BJ (cell line): ENCODE measurements around the gene VSIG10L2. TPM values are rescaled to one million over a fixed set of nuclear protein-coding genes. Genes with fewer than 3 reads are reported as not detected.
A peak's percentile ranks its signal among the peaks of the same experiment; 100 is the strongest.

Experiments
- CTCF ChIA-PET: fragments of 350-600 bp; formaldehyde crosslinking; extraction: SDS; loops from one replicate; lab custom pipeline; 2021; ENCODE audit warnings: antibody characterized with exemption, inconsistent platforms; lab: Yijun Ruan, JAX
- POLR2A ChIA-PET: fragments of 300-600 bp; sonication (Branson Sonifier 250); formaldehyde crosslinking; extraction: SDS; loops from one replicate; lab custom pipeline; 2021; ENCODE audit warnings: antibody characterized with exemption; lab: Charles Lee
- DNase-seq: peaks from one replicate; pipeline ENCODE4 v3.0.0-alpha.2; 2011; ENCODE audit warnings: low read depth
- H3K27me3 ChIP-seq: 2 replicates; pipeline ENCODE4 v1.6.0; 2011; ENCODE audit warnings: low read length; ENCODE audit not compliant: control insufficient read depth, insufficient read depth
- H3K36me3 ChIP-seq: 2 replicates; pipeline ENCODE4 v1.5.1; 2011; ENCODE audit warnings: low read length; ENCODE audit not compliant: control insufficient read depth, insufficient read depth
- H3K4me3 ChIP-seq: 2 replicates; pipeline ENCODE4 v1.5.1; 2011; ENCODE audit warnings: low read depth, mild to moderate bottlenecking, control low read depth, low read length
- polyA plus RNA-seq: library from polyadenylated mRNA; depleted of rRNA; stranded (reverse); fragments of >200 nt; gene quantifications from 2 replicates; pipeline ENCODE4 v1.2.3, GENCODE V29; 2011
- TF ChIP-seq, protein P1 (sequence below): IDR thresholded peaks from 2 replicates; pipeline ENCODE4 v1.5.1; 2011; ENCODE audit warnings: low read depth, mild to moderate bottlenecking, control low read depth, inconsistent platforms, low read length, moderate library complexity; ENCODE audit not compliant: insufficient read depth

The VSIG10L2 gene
- polyA plus RNA-seq, 1 experiment = not detected

DNA sequence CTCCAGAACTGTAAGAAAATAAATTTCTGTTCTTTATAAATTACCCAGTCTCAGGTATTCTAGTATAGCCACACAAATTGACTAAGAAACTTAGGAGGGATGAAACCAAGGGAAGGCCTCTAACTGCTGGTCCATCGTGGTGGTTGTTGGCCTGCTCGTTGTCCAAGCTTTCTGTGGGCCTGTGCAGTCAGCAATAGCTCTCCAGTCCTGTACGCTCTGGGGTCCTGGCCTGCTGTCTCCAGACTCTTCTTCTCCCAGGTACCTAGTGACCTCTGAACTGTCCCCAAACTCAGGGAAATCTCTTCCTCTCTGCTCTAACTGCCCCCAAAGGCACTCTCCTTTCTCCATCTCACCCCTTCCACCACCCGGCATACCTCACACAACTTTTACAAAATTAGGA, 5.7 kb upstream of the VSIG10L2 start:
- no peak for DNase-seq
- no peak overlapping the region for H3K4me3 ChIP-seq
- no peaks in the 10 kb centered on the region for H3K36me3 ChIP-seq
- TF ChIP-seq, protein P1, sequence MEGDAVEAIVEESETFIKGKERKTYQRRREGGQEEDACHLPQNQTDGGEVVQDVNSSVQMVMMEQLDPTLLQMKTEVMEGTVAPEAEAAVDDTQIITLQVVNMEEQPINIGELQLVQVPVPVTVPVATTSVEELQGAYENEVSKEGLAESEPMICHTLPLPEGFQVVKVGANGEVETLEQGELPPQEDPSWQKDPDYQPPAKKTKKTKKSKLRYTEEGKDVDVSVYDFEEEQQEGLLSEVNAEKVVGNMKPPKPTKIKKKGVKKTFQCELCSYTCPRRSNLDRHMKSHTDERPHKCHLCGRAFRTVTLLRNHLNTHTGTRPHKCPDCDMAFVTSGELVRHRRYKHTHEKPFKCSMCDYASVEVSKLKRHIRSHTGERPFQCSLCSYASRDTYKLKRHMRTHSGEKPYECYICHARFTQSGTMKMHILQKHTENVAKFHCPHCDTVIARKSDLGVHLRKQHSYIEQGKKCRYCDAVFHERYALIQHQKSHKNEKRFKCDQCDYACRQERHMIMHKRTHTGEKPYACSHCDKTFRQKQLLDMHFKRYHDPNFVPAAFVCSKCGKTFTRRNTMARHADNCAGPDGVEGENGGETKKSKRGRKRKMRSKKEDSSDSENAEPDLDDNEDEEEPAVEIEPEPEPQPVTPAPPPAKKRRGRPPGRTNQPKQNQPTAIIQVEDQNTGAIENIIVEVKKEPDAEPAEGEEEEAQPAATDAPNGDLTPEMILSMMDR = no peak
- CTCF ChIA-PET = interaction anchor here (1.5 to 4.7 kb wide), 5 partner anchors 12 to 253 kb away, joined by 3 to 40 read pairs (median 6); no protein-coding TSS in a partner anchor
- H3K27me3 ChIP-seq = peaks cover 2% of the 10 kb centered on the region
- POLR2A ChIA-PET = no interaction called here

DNA sequence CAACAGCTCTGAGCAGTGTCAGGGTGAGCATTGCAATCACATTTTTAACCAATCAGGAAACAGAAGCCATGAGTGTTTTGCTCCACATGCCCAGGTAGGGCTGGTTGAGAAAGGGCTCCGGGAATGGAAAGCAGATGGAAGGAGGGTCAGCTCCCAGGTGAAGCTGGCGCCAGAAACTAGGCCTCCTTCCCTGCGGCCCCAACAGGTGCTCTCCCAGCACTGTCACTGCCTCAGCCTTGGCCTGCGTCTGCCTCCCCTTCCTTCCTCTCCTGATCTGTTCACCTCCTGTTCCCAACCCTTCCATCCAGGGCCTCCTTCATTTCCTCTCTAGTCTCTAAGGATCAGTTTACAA, 4.6 kb upstream of the VSIG10L2 start:
- POLR2A ChIA-PET = no interaction called here
- TF ChIP-seq, protein P1 = no peak
- Histone ChIP-seq H3K36me3 (no peaks in the 10 kb centered on the region), H3K27me3 (peaks cover 1% of the 10 kb centered on the region), H3K4me3 (no peak overlapping the region)
- DNase-seq = no peak
- CTCF ChIA-PET = interaction anchor here (1.1 to 4.7 kb wide), 11 partner anchors 9 to 252 kb away, joined by 3 to 40 read pairs (median 6); no protein-coding TSS in a partner anchor

DNA sequence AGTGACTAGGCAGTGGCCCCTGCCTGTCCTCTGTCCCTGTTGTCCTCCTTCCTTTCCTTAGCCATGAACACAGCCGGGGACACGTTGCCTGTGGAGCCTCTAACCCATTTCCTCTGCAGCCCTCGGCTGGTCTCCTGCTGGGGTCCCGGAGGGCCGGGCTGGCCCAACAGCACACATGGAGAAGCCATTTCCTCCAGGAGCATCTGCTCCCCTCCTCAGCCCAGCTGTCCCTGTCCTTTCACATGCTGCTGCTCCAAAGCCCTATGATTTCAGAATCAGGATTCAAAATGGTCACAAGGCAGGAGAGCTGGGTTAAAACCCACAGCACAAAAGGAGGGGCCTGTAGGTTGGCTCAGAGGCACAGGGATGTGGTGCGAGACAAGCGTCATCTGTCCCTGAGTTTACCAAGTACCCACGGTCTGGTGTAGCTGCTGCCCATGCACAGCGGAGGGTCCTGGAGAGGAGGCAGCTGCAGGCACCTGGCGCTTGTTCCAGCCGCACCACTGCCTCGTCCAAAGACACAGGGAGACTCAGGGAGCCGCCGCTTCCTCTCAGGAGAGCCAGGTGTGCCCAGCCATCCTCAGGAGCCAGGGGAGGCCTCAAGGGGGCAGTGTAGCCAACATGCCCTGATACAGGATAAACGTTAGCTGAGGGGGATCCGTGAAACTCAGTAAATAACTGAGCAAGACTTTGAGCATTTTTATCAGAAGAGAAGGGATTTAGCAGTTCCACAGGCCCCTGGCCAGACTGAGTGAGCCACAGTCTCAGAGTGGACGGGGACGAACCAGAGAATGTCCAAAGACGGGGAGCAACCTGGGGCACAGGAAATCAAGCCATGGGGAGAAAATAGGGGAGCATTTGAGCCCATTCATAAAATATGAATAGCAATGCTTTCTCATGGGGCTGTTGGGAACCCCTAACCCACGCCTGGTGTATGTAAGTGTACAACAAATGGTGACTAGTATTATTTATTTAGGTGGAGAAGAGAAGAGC, 3.9 kb upstream of the VSIG10L2 start:
- POLR2A ChIA-PET = no interaction called here
- CTCF ChIA-PET = interaction anchor here (0.8 to 4.7 kb wide), 21 partner anchors 10 to 256 kb away, joined by 3 to 40 read pairs (median 6); partner anchors contain the start of genes CDON and HYLS1
- Histone ChIP-seq H3K4me3 (no peak overlapping the region), H3K36me3 (no peaks in the 10 kb centered on the region), H3K27me3 (peaks cover 1% of the 10 kb centered on the region)
- TF ChIP-seq, protein P1 = peak; percentile 78
- DNase-seq = no peak

DNA sequence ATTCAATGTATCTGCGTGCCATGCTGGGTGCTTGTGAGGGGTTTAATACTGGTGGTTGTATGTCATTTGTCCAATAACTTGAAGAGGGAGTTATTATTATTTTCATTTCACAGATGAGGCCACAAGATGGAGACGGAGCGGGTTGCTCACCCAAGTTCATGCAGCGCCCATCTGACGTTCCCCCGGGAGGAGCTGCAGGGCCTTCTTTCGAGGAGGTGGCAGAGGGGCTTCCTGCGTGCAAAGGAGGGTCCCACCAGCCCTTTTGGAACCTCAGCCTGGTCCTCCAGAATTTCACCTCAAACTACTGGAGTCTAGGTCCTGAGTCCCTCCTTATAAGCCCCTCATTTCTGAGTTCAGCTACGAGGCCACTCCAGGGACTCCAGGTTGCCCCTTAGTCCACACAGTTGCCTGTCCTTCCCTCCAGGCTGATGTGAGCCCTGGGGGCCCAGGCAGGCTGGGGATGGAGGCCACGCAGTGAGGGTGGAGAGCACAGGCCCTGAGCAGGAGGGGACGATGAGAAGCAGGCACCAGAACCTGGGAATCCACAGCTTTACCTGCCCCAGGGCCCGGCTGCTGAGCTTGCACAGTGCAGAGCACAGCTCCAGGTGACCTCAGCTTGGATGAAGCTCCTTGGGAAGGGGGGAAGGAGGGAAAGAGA, 2.9 kb upstream of the VSIG10L2 start:
- peaks cover 1% of the 10 kb centered on the region for H3K27me3 ChIP-seq
- H3K4me3 ChIP-seq = no peak overlapping the region
- ChIA-PET POLR2A (no interaction called here), CTCF (interaction anchor here (0.6 to 4.7 kb wide), 19 partner anchors 11 to 288 kb away, joined by 3 to 40 read pairs (median 3); partner anchors contain the start of gene CDON)
- H3K36me3 ChIP-seq = no peaks in the 10 kb centered on the region
- DNase-seq = no peak
- TF ChIP-seq, protein P1 = no peak
